Thoracic aorta (tissue), 2 donors: ENCODE measurements around the gene CACNA1I. TPM values are rescaled to one million over a fixed set of nuclear protein-coding genes. Genes with fewer than 3 reads are reported as not detected.
"Not testable (repeated sequence)": the region's sequence is repeated elsewhere in the genome, so short reads cannot be mapped to it uniquely, and the experiment has no call there.

ENCODE experiments used
- ATAC-seq: fragments of 150-250 bp; one replicate; pipeline ENCODE4 v1.8.0; 2017; ENCODE audit warnings: low read depth; ENCODE audit not compliant: insufficient number of reproducible peaks, low FRiP score
- DNase-seq: peaks from one replicate; pipeline ENCODE4 v3.0.0-alpha.2; 2020; ENCODE audit warnings: low spot score
- H3K27ac ChIP-seq, 2 donors: fragments of 200-600 bp; sonication (generic); 1 replicate in 1 of 2; 2 replicates in 1 of 2; pipeline ENCODE4 v1.5.1; 2016; ENCODE audit warnings: mild to moderate bottlenecking in 2 of 2, moderate library complexity in 2 of 2
- H3K27me3 ChIP-seq: fragments of 200-600 bp; sonication (generic); replicated peaks from 2 replicates; pipeline ENCODE4 v1.6.0; 2016; ENCODE audit warnings: mild to moderate bottlenecking; ENCODE audit not compliant: insufficient read depth
- H3K36me3 ChIP-seq: fragments of 200-600 bp; sonication (generic); one replicate; pipeline ENCODE4 v1.5.1; 2016
- H3K4me1 ChIP-seq, 2 donors: fragments of 200-600 bp; sonication (generic); 1 replicate in 1 of 2; 2 replicates in 1 of 2; pipeline versions ENCODE4 v1.5.1 to v1.6.0; 2016; ENCODE audit warnings: low read depth in 2 of 2, mild to moderate bottlenecking in 1 of 2; ENCODE audit not compliant: control insufficient read depth in 1 of 2
- H3K4me3 ChIP-seq: fragments of 200-600 bp; sonication (generic); 2 replicates; pipeline ENCODE4 v1.5.1; 2016; ENCODE audit warnings: mild to moderate bottlenecking
- H3K9me3 ChIP-seq: fragments of 200-600 bp; sonication (generic); 2 replicates; pipeline ENCODE4 v1.5.1; 2016
- total RNA-seq, 2 donors: library from RNA; depleted of rRNA; stranded (reverse); fragments of >200 nt; gene quantifications; one replicate each; pipeline versions ENCODE4 v1.1.0 to v1.2.3, GENCODE V29; 2016
- TF ChIP-seq, protein P1 (sequence below): fragments of 200-600 bp; sonication (generic); IDR thresholded peaks from one replicate; pipeline ENCODE4 v1.5.1; 2019; ENCODE audit warnings: antibody characterized with exemption

The CACNA1I gene
- total RNA-seq, result under 1 TPM; 0.14 to 0.21 TPM

DNA sequence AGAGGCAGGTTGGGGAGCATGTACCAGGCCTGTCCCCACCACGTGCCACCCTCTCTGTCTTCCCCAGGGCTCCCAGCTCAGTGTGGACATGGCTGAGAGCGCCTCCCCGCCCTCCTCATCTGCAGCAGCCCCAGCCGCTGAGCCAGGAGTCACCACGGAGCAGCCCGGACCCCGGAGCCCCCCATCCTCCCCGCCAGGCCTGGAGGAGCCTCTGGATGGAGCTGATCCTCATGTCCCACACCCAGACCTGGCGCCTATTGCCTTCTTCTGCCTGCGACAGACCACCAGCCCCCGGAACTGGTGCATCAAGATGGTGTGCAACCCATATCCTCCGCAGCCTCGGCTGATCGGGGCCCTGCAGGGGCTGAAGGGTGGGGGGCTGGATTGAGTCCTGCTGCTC, at the start of gene CACNA1I:
Gene CACNA1I (plus strand): TSS at position 89 of the 400 bp plus-strand sequence. CDS start 0 bp downstream, at position 89.
- H3K27ac ChIP-seq, result no peak within 1 kb of the TSS
- H3K4me3 ChIP-seq, result no peak within 1 kb of the TSS
- DNase-seq, result no peak
- no peaks in the 10 kb centered on the region for H3K27me3 ChIP-seq
- TF ChIP-seq, protein P1, sequence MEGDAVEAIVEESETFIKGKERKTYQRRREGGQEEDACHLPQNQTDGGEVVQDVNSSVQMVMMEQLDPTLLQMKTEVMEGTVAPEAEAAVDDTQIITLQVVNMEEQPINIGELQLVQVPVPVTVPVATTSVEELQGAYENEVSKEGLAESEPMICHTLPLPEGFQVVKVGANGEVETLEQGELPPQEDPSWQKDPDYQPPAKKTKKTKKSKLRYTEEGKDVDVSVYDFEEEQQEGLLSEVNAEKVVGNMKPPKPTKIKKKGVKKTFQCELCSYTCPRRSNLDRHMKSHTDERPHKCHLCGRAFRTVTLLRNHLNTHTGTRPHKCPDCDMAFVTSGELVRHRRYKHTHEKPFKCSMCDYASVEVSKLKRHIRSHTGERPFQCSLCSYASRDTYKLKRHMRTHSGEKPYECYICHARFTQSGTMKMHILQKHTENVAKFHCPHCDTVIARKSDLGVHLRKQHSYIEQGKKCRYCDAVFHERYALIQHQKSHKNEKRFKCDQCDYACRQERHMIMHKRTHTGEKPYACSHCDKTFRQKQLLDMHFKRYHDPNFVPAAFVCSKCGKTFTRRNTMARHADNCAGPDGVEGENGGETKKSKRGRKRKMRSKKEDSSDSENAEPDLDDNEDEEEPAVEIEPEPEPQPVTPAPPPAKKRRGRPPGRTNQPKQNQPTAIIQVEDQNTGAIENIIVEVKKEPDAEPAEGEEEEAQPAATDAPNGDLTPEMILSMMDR, result no peak
- H3K36me3 ChIP-seq, result no peaks in the 10 kb centered on the region
- no peak for ATAC-seq
- no peaks in the 10 kb centered on the region for H3K9me3 ChIP-seq
- no peaks in the 10 kb centered on the region for H3K4me1 ChIP-seq

DNA sequence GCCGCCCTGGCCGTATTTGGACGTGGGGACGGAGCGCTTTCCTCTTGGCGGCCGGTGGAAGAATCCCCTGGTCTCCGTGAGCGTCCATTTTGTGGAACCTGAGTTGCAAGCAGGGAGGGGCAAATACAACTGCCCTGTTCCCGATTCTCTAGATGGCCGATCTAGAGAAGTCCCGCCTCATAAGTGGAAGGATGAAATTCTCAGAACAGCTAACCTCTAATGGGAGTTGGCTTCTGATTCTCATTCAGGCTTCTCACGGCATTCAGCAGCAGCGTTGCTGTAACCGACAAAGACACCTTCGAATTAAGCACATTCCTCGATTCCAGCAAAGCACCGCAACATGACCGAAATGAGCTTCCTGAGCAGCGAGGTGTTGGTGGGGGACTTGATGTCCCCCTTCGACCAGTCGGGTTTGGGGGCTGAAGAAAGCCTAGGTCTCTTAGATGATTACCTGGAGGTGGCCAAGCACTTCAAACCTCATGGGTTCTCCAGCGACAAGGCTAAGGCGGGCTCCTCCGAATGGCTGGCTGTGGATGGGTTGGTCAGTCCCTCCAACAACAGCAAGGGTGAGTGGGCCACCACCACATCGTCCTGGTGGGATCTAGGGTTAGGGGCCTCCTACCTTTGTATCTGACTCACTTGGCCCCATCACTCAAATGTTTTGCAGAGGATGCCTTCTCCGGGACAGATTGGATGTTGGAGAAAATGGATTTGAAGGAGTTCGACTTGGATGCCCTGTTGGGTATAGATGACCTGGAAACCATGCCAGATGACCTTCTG, 49.3 kb upstream of the CACNA1I start:
- not testable (repeated sequence) for H3K27me3 ChIP-seq, DNase-seq, H3K9me3 ChIP-seq, ATAC-seq
- Histone ChIP-seq H3K36me3 (peaks cover 34% of the 10 kb centered on the region), H3K4me3 (peak overlapping the region; percentile 95), H3K4me1 (peaks cover 31 to 62% of the 10 kb centered on the region in 2 donors), H3K27ac (peak overlapping the region; percentile 100)

DNA sequence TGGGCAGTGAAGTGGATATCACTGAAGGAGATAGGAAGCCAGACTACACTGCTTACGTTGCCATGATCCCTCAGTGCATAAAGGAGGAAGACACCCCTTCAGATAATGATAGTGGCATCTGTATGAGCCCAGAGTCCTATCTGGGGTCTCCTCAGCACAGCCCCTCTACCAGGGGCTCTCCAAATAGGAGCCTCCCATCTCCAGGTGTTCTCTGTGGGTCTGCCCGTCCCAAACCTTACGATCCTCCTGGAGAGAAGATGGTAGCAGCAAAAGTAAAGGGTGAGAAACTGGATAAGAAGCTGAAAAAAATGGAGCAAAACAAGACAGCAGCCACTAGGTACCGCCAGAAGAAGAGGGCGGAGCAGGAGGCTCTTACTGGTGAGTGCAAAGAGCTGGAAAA, 48.5 kb upstream of the CACNA1I start:
- Histone ChIP-seq H3K4me3 (peak overlapping the region; percentile 95), H3K36me3 (peaks cover 34% of the 10 kb centered on the region), H3K4me1 (peaks cover 31 to 67% of the 10 kb centered on the region in 2 donors), H3K27ac (peak overlapping the region; percentile 100)
- ATAC-seq, H3K27me3 ChIP-seq, DNase-seq, H3K9me3 ChIP-seq: not testable (repeated sequence)

DNA sequence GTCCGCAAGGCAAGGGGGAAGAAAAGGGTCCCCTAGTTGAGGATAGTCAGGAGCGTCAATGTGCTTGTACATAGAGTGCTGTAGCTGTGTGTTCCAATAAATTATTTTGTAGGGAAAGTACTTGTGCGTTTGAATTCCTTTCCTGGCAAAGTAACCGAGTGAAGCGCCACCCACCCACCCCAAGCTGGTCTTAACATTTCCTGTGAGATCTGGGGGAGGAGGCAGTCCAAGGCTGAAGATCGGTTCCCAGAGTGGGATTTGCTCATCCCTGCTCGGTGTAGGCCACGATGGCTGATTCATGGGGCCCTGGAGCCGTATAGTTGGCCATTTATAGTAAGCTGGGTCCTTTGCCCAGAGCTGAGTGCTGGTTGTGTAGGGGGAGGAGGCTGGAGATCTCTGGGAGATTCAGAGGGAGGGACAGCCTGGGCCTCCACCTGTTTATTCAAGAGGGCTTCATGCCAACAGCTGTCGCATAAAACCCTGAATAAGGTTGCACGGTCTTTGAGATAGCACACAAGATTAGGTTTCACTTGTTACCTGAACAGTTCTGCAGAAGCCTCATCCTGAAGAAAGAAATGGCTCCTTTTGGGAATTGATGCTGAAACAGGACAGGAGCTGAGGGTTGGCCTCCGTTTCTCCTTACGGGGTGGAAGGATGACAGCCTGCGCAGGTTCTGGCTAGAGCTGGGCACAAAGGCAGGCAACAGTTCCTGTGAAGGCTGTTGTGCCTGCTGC, 47.8 kb upstream of the CACNA1I start:
- peak overlapping the region; percentile 100 for H3K27ac ChIP-seq
- H3K36me3 ChIP-seq, result peaks cover 34% of the 10 kb centered on the region
- H3K9me3 ChIP-seq, result no peaks in the 10 kb centered on the region
- H3K4me1 ChIP-seq, result peaks cover 31 to 74% of the 10 kb centered on the region in 2 donors
- no peaks in the 10 kb centered on the region for H3K27me3 ChIP-seq
- TF ChIP-seq, protein P1, result no peak
- H3K4me3 ChIP-seq, result peak overlapping the region; percentile 95
- ATAC-seq, result no peak
- no peak for DNase-seq

DNA sequence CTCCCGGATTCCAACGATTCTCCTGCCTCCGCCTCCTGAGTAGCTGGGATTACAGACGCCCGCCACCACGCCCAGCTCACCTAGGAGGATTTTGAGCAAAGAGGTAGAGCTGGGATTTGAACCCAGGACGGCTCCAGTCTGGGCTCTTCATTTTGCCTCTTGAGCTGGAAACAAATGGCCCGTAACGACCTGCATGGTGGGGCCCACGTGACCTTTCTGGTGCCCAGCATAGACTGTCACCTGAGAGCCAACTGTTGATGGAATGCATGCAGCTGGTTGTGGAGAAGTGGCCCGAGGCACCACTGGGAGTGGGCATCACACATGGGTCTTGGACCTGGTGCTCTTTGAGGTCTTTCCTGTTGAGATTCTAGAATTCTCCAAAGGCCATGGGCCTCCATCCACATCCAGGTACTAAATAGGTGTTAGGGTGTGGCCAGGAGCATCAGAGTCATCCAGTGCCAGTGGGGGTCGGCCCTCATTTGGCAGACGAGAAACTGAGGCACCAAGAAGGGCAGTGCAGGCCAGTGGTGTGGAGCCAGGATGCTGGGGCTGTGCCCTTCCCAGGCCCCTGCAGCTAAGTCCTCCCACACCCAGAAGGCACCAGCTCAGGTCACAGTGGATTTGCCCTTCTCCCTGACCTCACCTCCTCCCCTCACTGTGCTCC, 46.3 kb upstream of the CACNA1I start:
- peaks cover 34% of the 10 kb centered on the region for H3K36me3 ChIP-seq
- peak overlapping the region; percentile 22 to 33 for H3K27ac ChIP-seq
- no peak for DNase-seq

More for the DNA sequence above, 46.3 kb upstream of the CACNA1I start:
- Histone ChIP-seq H3K9me3 (no peaks in the 10 kb centered on the region), H3K4me3 (peak overlapping the region; percentile 95), H3K4me1 (peaks cover 28 to 75% of the 10 kb centered on the region in 2 donors), H3K27me3 (no peaks in the 10 kb centered on the region)
- TF ChIP-seq, protein P1, result no peak
- ATAC-seq, result no peak
